ENCODE data around the gene MEI1. TPM values are rescaled to one million over a fixed set of nuclear protein-coding genes. Genes with fewer than 3 reads are reported as not detected.

The MEI1 gene
- polyA plus RNA-seq, 1 donor (not counting 4 experiments of a cell fraction or from before 2014, with no cell fraction given): 0.10 TPM

DNA sequence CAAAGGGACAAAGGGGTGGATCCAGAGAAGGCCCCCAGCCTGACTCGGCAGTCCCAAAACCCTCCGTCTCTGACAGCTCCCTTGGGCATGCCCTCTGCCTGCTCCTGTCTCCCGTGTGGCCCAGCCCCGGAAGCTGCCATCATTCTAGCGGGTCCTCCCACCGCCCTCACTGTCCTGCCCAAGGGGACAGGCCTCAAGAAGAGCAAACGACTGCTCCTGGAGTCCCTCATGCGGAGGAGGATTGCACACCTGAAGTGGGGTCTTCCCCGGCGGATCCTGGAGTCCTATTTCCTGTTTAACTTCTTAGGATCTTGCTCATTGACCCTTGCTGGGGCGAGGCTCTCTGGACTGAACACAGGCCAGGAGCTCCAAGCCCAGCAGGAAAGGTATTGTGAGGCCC is 2.6 kb upstream of the MEI1 start:
- Histone ChIP-seq H2AFZ (ENCODE audit: control insufficient read depth, low read length) (peak overlapping the region; percentile 43), H3K27ac (ENCODE audit: control insufficient read depth, insufficient read depth, low read length) (no peak overlapping the region), H3K27me3 (ENCODE audit: control insufficient read depth, extremely low read depth, insufficient read depth, low read length) (no peaks in the 10 kb centered on the region), H3K9ac (ENCODE audit: control insufficient read depth, extremely low read depth, insufficient read depth, low read length) (no peak overlapping the region), H3K4me3 (ENCODE audit: control insufficient read depth in 2 of 3, extremely low read depth in 1 of 3, insufficient read depth in 2 of 3, low read depth in 1 of 3, low read length in 3 of 3) (no peak overlapping the region), H3K36me3 (ENCODE audit: control insufficient read depth in 2 of 2, extremely low read depth in 1 of 2, insufficient read depth in 2 of 2, low read length in 2 of 2) (peaks cover 5 to 6% of the 10 kb centered on the region in 2 experiments), H3K79me2 (ENCODE audit: control insufficient read depth, insufficient read depth, low read length) (no peaks in the 10 kb centered on the region), H3K4me1 (ENCODE audit: control insufficient read depth, extremely low read depth, insufficient read depth, low read length) (peaks cover 11% of the 10 kb centered on the region), H4K20me1 (ENCODE audit: control insufficient read depth, extremely low read depth, insufficient read depth, low read length) (no peaks in the 10 kb centered on the region), H3K9me3 (ENCODE audit: control insufficient read depth, low read depth, low read length) (no peaks in the 10 kb centered on the region), H3K9me1 (ENCODE audit: control insufficient read depth, extremely low read depth, insufficient read depth, low read length) (no peaks in the 10 kb centered on the region), H3K4me2 (ENCODE audit: control insufficient read depth, extremely low read depth, insufficient read depth, low read depth, low read length) (peak overlapping the region; percentile 60)
- FAIRE-seq (no peak), DNase-seq (ENCODE audit: low read depth, low spot score) (no peak)
- no peak for TF ChIP-seq EZH2 (IDR thresholded peaks at IDR 0.05; ENCODE audit: low read length)
- TF ChIP-seq, protein P1, sequence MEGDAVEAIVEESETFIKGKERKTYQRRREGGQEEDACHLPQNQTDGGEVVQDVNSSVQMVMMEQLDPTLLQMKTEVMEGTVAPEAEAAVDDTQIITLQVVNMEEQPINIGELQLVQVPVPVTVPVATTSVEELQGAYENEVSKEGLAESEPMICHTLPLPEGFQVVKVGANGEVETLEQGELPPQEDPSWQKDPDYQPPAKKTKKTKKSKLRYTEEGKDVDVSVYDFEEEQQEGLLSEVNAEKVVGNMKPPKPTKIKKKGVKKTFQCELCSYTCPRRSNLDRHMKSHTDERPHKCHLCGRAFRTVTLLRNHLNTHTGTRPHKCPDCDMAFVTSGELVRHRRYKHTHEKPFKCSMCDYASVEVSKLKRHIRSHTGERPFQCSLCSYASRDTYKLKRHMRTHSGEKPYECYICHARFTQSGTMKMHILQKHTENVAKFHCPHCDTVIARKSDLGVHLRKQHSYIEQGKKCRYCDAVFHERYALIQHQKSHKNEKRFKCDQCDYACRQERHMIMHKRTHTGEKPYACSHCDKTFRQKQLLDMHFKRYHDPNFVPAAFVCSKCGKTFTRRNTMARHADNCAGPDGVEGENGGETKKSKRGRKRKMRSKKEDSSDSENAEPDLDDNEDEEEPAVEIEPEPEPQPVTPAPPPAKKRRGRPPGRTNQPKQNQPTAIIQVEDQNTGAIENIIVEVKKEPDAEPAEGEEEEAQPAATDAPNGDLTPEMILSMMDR (optimal IDR thresholded peaks at IDR 0.05 in 1 of 3, IDR thresholded peaks at IDR 0.05 in 1 of 3, conservative IDR thresholded peaks at IDR 0.05 in 1 of 3; ENCODE audit: extremely low read depth in 1 of 3, insufficient read depth in 2 of 3, low read length in 3 of 3): no peak
- dilution Hi-C loops (cut with MboI; ENCODE audit: extremely low pct_ligation_motif_present, low sequenced_read_pairs): no loop called here

DNA sequence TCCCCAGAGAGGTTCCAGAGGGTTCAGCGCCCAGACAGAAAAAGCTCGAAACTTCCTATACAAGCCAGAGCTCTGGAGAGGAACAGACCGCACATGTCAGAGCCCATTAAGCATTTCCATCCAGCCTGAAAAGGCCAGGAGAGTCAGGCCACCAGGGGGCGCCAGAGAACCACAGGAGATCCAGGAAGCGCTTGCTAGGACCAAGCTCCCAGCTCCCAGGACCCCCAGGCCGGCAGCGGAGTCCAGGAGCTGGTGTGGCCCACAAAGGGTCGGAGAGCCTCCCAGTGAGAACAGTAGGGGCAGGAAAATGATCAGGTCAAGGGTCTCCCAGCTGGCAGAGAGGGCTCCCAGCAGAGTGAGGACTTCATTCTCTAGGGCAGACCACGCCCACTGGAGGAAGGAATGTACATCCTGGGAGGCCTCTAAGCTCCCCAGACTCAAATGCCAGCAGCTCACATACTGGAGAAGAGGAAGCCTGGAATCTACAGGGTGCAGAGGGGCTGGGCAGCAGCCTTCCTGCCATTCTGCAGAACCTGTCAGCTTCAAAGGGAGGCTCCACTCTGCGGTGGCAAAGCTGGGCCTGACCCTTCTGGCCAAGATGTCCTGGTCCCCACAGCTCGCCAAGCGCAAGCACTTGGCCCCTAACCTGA is 2.1 kb upstream of the MEI1 start:
- Histone ChIP-seq H3K4me3 (ENCODE audit: control insufficient read depth in 2 of 3, extremely low read depth in 1 of 3, insufficient read depth in 2 of 3, low read depth in 1 of 3, low read length in 3 of 3) (peak overlapping the region in 1 of 3 experiments; percentile 26), H3K27me3 (ENCODE audit: control insufficient read depth, extremely low read depth, insufficient read depth, low read length) (no peaks in the 10 kb centered on the region), H3K9me1 (ENCODE audit: control insufficient read depth, extremely low read depth, insufficient read depth, low read length) (no peaks in the 10 kb centered on the region), H3K79me2 (ENCODE audit: control insufficient read depth, insufficient read depth, low read length) (no peaks in the 10 kb centered on the region), H3K9me3 (ENCODE audit: control insufficient read depth, low read depth, low read length) (no peaks in the 10 kb centered on the region), H3K9ac (ENCODE audit: control insufficient read depth, extremely low read depth, insufficient read depth, low read length) (peak overlapping the region; percentile 10), H3K4me2 (ENCODE audit: control insufficient read depth, extremely low read depth, insufficient read depth, low read depth, low read length) (peak overlapping the region; percentile 60), H4K20me1 (ENCODE audit: control insufficient read depth, extremely low read depth, insufficient read depth, low read length) (no peaks in the 10 kb centered on the region), H3K4me1 (ENCODE audit: control insufficient read depth, extremely low read depth, insufficient read depth, low read length) (peaks cover 11% of the 10 kb centered on the region), H2AFZ (ENCODE audit: control insufficient read depth, low read length) (peak overlapping the region; percentile 72), H3K27ac (ENCODE audit: control insufficient read depth, insufficient read depth, low read length) (peak overlapping the region; percentile 19), H3K36me3 (ENCODE audit: control insufficient read depth in 2 of 2, extremely low read depth in 1 of 2, insufficient read depth in 2 of 2, low read length in 2 of 2) (peaks cover 5 to 6% of the 10 kb centered on the region in 2 experiments)
- DNase-seq (ENCODE audit: low read depth, low spot score) (no peak), FAIRE-seq (peak; percentile 92)
- dilution Hi-C loops (cut with MboI; ENCODE audit: extremely low pct_ligation_motif_present, low sequenced_read_pairs): no loop called here
- TF ChIP-seq, protein P1 (optimal IDR thresholded peaks at IDR 0.05 in 1 of 3, IDR thresholded peaks at IDR 0.05 in 1 of 3, conservative IDR thresholded peaks at IDR 0.05 in 1 of 3; ENCODE audit: extremely low read depth in 1 of 3, insufficient read depth in 2 of 3, low read length in 3 of 3): peak; percentile 81 to 94 (median 93)
- no peak for TF ChIP-seq EZH2 (IDR thresholded peaks at IDR 0.05; ENCODE audit: low read length)
